Measurements from ENCODE around the gene ENO1.
"Not testable (repeated sequence)": the region's sequence is repeated elsewhere in the genome, so short reads cannot be mapped to it uniquely, and the experiment has no call there.

Gene ENO1

DNA sequence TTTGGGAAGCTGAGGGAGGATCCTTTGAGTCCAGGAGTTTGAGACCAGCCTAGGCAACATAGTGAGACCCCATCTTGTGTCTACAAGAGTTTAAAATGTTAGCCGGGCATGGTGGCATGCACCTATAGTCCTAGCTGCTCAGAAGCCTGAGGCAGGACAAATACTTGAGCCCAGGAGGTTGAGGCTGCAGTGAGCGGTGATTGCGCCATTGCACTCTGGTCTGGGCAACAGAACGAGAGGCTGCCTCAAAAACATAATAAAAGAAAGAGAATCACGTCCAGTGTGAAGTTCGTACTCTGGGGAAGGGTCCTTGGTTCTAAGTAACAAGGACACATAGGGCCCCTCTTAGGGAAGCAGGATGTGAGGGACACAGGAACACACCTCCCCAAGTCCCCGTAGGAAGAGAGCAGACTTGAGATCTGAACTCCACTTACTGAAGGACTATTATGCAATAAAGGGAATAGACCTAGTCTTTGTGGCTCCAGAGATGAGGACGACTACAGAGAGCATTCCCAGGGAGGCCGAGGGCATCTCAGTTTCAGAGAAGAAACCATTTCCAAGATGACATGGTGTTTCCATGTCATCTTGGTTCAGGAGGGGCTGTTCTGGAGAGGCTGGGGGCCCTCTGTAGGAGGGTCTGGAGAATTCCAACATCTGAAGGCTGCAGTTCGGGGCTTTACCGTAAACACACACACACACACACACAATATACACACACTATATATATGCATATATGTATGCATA is 10.8 kb upstream of the ENO1 start:
- ChIA-PET POLR2A (no interaction called here), CTCF (interaction anchor here (0.9 to 1.5 kb wide), 2 partner anchors 10 to 16 kb away, joined by 3 read pairs; no protein-coding TSS in a partner anchor)
- no peak overlapping the region for H3K4me3 ChIP-seq (ENCODE audit: low read depth, low read length)
- TF ChIP-seq, protein P1, sequence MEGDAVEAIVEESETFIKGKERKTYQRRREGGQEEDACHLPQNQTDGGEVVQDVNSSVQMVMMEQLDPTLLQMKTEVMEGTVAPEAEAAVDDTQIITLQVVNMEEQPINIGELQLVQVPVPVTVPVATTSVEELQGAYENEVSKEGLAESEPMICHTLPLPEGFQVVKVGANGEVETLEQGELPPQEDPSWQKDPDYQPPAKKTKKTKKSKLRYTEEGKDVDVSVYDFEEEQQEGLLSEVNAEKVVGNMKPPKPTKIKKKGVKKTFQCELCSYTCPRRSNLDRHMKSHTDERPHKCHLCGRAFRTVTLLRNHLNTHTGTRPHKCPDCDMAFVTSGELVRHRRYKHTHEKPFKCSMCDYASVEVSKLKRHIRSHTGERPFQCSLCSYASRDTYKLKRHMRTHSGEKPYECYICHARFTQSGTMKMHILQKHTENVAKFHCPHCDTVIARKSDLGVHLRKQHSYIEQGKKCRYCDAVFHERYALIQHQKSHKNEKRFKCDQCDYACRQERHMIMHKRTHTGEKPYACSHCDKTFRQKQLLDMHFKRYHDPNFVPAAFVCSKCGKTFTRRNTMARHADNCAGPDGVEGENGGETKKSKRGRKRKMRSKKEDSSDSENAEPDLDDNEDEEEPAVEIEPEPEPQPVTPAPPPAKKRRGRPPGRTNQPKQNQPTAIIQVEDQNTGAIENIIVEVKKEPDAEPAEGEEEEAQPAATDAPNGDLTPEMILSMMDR (IDR thresholded peaks at IDR 0.05; ENCODE audit: insufficient read depth, low read length, missing control alignments) = no peak
- DNase-seq (ENCODE audit: low read depth, low spot score) = no peak

DNA sequence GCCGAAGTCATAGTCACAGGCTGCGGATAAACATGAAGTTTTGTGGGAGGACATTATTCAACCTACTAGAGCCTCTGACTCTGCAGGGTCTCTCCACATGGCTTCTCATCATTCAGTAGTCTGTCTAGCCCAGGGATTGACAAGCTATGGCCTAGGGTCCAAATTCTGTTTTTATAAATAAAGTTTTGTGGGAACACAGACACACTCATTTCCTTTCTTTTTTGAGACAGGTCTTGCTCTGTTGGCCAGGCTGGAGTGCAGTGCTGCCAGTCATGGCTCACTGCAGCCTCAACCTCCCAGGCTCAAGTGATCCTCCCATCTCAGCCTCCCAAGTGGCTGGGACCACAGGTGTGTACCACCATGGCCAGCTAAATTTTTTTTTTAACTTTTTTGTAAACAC is 8.1 kb upstream of the ENO1 start:
- TF ChIP-seq, protein P1 (IDR thresholded peaks at IDR 0.05; ENCODE audit: insufficient read depth, low read length, missing control alignments) = no peak
- H3K4me3 ChIP-seq (ENCODE audit: low read depth, low read length) = no peak overlapping the region
- ChIA-PET CTCF (interaction anchor here (0.8 to 1.6 kb wide), 3 partner anchors 16 to 117 kb away, joined by 3 to 4 read pairs (median 3); no protein-coding TSS in a partner anchor), POLR2A (interaction anchor here (1.5 kb wide), 1 partner anchor 8 kb away, joined by 3 read pairs; the partner anchor contains the start of gene ENO1)
- no peak for DNase-seq (ENCODE audit: low read depth, low spot score)

DNA sequence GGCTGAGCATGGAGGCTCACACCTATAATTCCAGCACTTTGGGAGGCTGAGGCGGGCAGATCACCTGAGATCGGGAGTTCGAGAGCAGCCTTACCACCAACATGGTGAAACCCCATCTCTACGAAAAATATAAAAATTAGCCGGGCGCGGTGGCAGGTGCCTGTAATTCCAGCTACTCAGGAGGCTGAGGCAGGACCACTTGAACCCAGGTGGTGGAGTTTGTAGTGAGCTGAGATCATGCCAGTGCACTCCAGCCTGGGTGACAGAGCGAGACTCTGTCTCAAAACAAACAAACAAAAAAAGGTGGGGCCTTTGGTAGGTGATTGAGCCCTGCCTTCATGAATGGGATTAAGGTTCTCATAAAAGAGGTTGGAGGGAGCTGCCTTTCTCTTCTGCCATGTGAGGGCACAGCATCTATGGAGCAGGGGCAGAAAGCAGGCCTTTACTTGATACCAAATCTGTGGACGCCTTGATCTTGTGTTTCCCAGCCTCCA is 7.6 kb upstream of the ENO1 start:
- DNase-seq (ENCODE audit: low read depth, low spot score); POLR2A ChIA-PET; H3K4me3 ChIP-seq (ENCODE audit: low read depth, low read length): not testable (repeated sequence)
- CTCF ChIA-PET = interaction anchor here (0.8 to 1.6 kb wide), 3 partner anchors 17 to 118 kb away, joined by 3 to 4 read pairs (median 3); no protein-coding TSS in a partner anchor

DNA sequence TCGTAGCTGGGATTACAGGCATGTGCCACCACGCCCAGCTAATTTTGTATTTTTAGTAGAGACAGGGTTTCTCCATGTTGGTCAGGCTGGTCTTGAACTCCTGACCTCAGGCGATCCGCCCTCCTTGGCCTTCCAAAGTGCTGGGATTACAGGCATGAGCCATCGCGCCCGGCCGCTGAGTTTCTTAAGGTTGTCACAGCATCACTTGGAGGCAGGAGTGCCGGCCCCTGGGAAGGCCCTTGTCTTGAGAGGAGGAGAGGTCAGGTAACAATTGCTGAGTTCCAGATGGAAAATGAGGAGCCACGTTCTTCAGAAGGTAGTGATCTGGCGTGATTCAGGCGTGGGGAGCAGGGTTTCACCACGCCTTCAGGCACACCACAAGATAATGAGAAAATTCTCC is 5.6 kb upstream of the ENO1 start:
- DNase-seq (ENCODE audit: low read depth, low spot score); POLR2A ChIA-PET; H3K4me3 ChIP-seq (ENCODE audit: low read depth, low read length): not testable (repeated sequence)
- CTCF ChIA-PET = interaction anchor here (1.4 kb wide), 1 partner anchor 24 kb away, joined by 3 read pairs; no protein-coding TSS in a partner anchor

DNA sequence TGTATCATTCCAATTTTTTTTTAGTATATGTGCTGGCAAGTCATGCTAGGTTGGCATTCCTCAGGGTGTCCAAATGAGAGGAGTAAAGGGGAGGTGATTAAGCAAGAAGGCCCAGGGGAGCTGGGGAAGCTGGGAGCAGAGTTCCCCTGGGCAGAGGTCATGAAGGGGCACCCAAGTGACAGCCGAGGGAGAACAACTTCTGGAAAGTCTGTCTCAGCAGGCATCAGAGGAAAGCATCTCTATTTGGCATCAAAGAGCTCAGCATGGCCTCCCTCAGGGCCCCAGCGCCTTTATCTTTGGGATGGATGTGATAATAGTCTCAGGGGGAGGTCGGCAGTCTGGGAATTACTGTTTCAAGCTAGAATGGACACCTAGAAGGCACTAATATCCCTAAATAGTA is 5.0 kb upstream of the ENO1 start:
- CTCF ChIA-PET = interaction anchor here (1.4 kb wide), 1 partner anchor 23 kb away, joined by 3 read pairs; no protein-coding TSS in a partner anchor
- H3K4me3 ChIP-seq (ENCODE audit: low read depth, low read length) = no peak overlapping the region
- DNase-seq (ENCODE audit: low read depth, low spot score) = no peak
- POLR2A ChIA-PET = no interaction called here
- TF ChIP-seq, protein P1 (IDR thresholded peaks at IDR 0.05; ENCODE audit: insufficient read depth, low read length, missing control alignments) = no peak

DNA sequence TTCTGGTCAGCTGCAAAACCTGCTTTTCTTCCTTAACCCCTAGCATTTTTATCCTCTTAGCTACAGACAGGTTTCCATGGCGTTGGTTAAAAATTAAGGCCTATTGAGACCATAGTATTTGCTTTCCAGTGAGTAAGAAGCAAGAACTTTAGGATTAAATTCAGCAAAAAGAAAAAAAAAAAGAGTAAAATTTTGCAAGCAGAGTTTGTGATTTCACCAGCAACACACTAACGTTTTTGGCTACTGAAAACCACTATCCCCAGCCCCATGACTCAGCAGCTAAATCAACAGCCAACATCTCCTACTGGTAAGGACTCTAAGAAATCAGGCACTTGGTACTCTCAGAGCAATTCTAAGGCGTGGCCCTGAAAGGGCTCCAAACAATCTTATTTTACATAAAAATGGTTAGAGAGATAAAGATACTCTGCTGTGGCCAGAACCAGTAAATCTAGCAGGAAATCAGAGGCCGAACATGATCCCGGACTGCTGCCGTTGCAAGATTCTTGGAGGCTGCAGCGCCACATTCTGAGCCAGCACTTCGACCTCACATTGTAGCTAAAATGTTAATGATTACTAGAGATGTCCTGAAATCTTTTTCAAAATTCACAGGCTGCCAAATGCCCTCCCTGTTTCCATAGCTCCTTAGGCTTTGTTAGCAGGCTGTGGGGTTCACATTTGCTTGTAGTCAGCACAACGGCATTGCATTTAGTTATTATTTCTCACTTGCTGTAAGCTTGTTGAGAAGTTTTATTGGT is 1.6 kb upstream of the ENO1 start:
- CTCF ChIA-PET = interaction anchor here (1.0 to 1.9 kb wide), 9 partner anchors 12 to 223 kb away, joined by 3 to 10 read pairs (median 4); no protein-coding TSS in a partner anchor
- POLR2A ChIA-PET = interaction anchor here (0.7 kb wide), 2 partner anchors 25 to 365 kb away, joined by 3 to 5 read pairs; no protein-coding TSS in a partner anchor
- peak; percentile 93 for DNase-seq (ENCODE audit: low read depth, low spot score)
- TF ChIP-seq, protein P1 (IDR thresholded peaks at IDR 0.05; ENCODE audit: insufficient read depth, low read length, missing control alignments) = no peak
- H3K4me3 ChIP-seq (ENCODE audit: low read depth, low read length) = peak overlapping the region; percentile 97; the same call in 1 of the 2 replicates
